Measurements from ENCODE around the gene GATA1. TPM values are rescaled to one million over a fixed set of nuclear protein-coding genes. Genes with fewer than 3 reads are reported as not detected.

GATA1 gene
- total RNA-seq, 1 experiment from 2014 or later, result not detected

- no peak overlapping the region for H3K27ac ChIP-seq
- no peak overlapping the region for H3K4me3 ChIP-seq
- no peaks in the 10 kb centered on the region for H3K36me3 ChIP-seq
- no peaks in the 10 kb centered on the region for H3K4me1 ChIP-seq (replicated peaks)
- no peaks in the 10 kb centered on the region for H3K9me3 ChIP-seq (replicated peaks)
- no peaks in the 10 kb centered on the region for H3K27me3 ChIP-seq (replicated peaks)
- no peak for DNase-seq (ENCODE audit: low read depth in 1 of 2, low spot score in 2 of 2)
These were observed 16.1 kb upstream of the GATA1 start for GRCh38 chrX:48770296-48770695.

DNA sequence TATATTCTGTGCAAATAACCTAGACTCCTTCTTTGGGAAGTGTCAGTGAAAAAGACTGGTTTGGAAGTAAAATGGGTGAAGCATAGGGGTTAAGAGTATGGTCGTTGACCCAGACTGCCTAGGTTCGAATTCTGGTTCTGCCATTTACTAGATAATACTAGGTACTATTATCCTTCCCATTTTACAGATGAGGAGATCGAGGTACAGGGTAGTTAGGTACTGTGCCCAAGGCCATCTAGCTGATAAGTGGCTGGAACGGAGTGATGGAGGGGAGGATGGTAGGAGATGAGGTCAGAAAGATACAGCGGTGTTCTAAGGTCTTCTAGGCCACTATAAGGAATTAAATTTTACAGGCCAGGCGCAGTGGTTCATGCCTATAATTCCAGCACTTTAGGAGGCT lies 13.8 kb upstream of the GATA1 start:
- H3K9me3 ChIP-seq (replicated peaks), result no peaks in the 10 kb centered on the region
- H3K4me1 ChIP-seq (replicated peaks), result no peaks in the 10 kb centered on the region
- no peaks in the 10 kb centered on the region for H3K27me3 ChIP-seq (replicated peaks)
- H3K36me3 ChIP-seq, result no peaks in the 10 kb centered on the region
- DNase-seq (ENCODE audit: low read depth in 1 of 2, low spot score in 2 of 2), result no peak
- no peak overlapping the region for H3K4me3 ChIP-seq
- H3K27ac ChIP-seq, result no peak overlapping the region

DNA sequence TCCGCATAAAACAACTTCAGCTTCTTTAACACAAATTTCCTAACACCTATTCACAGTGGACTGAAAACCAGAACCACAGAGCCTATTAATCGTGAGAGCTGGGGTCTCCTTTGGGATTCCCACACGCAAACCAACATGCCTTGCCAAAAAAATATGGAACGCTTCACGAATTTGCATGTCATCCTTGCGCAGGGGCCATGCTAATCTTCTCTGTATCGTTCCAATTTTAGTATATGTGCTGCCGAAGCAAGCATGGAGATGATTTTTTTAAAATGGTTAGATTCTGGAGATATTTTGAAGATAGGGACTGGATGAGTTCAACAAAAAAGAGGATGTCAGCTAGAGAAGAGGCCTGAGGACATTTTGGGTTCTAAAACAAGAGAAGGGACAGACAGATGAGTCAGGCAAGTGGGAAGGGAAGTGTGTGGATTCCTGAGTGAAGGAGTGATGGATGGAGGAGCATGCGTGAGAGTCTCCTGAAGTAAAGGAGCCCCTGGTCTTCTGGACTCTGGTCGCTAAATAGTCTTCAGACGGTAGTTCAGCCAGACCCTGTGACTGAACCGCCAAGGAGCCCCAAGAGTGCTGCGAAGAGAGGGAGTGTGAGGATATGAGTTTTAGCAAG lies 9.5 kb upstream of the GATA1 start:
- Histone ChIP-seq H3K4me3 (no peak overlapping the region), H3K9me3 (replicated peaks) (no peaks in the 10 kb centered on the region), H3K36me3 (no peaks in the 10 kb centered on the region), H3K4me1 (replicated peaks) (no peaks in the 10 kb centered on the region), H3K27me3 (replicated peaks) (no peaks in the 10 kb centered on the region), H3K27ac (no peak overlapping the region)
- no peak for DNase-seq (ENCODE audit: low read depth in 1 of 2, low spot score in 2 of 2)

GRCh38 chrX:48779399-48779798 lies 7.0 kb upstream of the GATA1 start:
- Histone ChIP-seq H3K27ac (no peak overlapping the region), H3K36me3 (no peaks in the 10 kb centered on the region), H3K4me3 (no peak overlapping the region), H3K4me1 (replicated peaks) (no peaks in the 10 kb centered on the region), H3K9me3 (replicated peaks) (no peaks in the 10 kb centered on the region), H3K27me3 (replicated peaks) (no peaks in the 10 kb centered on the region)
- DNase-seq (ENCODE audit: low read depth in 1 of 2, low spot score in 2 of 2), result no peak

GRCh38 chrX:48781705-48782104 lies 4.7 kb upstream of the GATA1 start:
- Histone ChIP-seq H3K4me1 (replicated peaks) (no peaks in the 10 kb centered on the region), H3K27ac (no peak overlapping the region), H3K27me3 (replicated peaks) (no peaks in the 10 kb centered on the region), H3K36me3 (no peaks in the 10 kb centered on the region), H3K9me3 (replicated peaks) (no peaks in the 10 kb centered on the region), H3K4me3 (no peak overlapping the region)
- DNase-seq (ENCODE audit: low read depth in 1 of 2, low spot score in 2 of 2), result no peak

- DNase-seq (ENCODE audit: low read depth in 1 of 2, low spot score in 2 of 2), result no peak
- H3K27ac ChIP-seq, result no peak overlapping the region
- no peaks in the 10 kb centered on the region for H3K27me3 ChIP-seq (replicated peaks)
- H3K9me3 ChIP-seq (replicated peaks), result no peaks in the 10 kb centered on the region
- no peaks in the 10 kb centered on the region for H3K36me3 ChIP-seq
- H3K4me3 ChIP-seq, result no peak overlapping the region
- H3K4me1 ChIP-seq (replicated peaks), result no peaks in the 10 kb centered on the region
These were observed 4.2 kb upstream of the GATA1 start for GRCh38 chrX:48782216-48782615.

DNA sequence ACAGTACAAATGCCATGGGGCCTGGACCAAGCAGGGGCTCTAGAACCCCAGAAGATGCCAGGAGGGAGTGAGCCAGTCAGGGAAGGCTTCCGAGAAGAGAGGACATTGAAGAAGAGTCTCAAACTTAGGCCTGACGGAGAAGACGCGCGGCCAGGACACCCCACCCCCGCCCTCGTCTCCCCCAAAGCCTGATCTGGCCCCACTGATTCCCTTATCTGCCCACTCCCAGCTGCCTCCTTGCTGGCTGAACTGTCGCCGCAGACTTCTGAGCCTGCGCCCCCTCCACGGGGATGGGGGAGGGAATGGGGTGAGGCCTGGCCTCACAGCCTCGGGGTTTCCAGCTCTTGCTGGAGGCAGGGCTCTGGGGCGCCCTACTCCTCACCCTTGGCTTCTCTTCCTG lies 3.6 kb upstream of the GATA1 start:
- DNase-seq (ENCODE audit: low read depth in 1 of 2, low spot score in 2 of 2), result no peak
- Histone ChIP-seq H3K27me3 (replicated peaks) (no peaks in the 10 kb centered on the region), H3K36me3 (no peaks in the 10 kb centered on the region), H3K4me1 (replicated peaks) (no peaks in the 10 kb centered on the region), H3K27ac (no peak overlapping the region), H3K9me3 (replicated peaks) (no peaks in the 10 kb centered on the region), H3K4me3 (no peak overlapping the region)

DNA sequence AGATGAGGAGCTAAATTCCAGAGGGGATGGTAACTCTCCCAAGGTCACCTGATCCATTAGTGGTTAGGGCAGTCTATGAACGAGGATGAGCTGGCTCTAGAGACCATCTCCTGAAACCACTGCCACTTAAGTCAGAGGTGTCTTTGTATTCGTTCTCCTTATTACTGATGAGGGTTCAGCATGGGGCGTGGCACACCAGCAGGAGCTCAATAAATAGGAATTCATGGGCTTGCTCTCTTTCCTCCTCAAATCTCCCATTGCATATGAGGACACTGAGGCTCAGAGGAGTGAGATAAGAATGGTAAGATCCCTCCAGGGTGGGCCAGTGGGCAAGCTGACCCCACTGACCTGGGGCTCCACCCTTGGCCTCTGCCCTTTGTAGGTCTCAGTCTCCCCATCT lies 1.7 kb upstream of the GATA1 start:
- no peak for DNase-seq (ENCODE audit: low read depth in 1 of 2, low spot score in 2 of 2)
- Histone ChIP-seq H3K27ac (no peak overlapping the region), H3K4me1 (replicated peaks) (no peaks in the 10 kb centered on the region), H3K27me3 (replicated peaks) (no peaks in the 10 kb centered on the region), H3K4me3 (no peak overlapping the region), H3K36me3 (no peaks in the 10 kb centered on the region), H3K9me3 (replicated peaks) (no peaks in the 10 kb centered on the region)

- no peak for DNase-seq (ENCODE audit: low read depth in 1 of 2, low spot score in 2 of 2)
- Histone ChIP-seq H3K27me3 (replicated peaks) (no peaks in the 10 kb centered on the region), H3K9me3 (replicated peaks) (no peaks in the 10 kb centered on the region), H3K4me1 (replicated peaks) (no peaks in the 10 kb centered on the region), H3K4me3 (no peak overlapping the region), H3K27ac (no peak overlapping the region), H3K36me3 (no peaks in the 10 kb centered on the region)
These were observed 1.2 kb upstream of the GATA1 start for GRCh38 chrX:48785186-48785539.

DNA sequence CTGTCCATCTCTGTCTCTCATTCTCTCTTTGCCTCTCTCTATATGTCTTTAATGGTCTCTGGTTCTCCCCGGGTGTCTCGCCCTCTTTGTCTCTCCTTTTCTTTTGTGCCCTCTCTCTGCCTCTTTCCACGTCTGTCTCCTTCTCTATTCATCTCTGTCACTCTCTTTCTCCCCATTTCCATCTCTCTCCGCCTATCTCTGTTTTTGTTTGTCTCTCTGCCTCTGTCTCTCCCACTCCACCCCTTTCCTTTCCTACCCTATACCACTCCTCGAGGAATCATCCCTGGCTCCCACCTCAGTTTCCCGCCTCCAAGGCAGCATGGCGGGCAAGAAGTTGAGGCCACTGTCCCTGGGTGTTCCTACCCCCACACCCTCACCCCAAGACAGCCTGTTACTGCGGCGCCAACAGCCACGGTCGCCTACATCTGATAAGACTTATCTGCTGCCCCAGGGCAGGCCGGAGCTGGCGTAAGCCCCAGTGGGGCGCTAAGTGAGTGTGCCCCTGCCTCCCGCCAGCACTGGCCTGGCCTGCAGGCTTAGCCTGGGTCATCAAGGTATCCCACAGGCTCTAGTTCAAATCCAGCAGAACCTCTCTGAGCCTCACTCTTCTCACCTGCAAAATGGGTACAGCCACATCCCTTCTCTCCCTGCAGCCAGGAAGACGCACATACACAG lies 713 bp upstream of the GATA1 start:
- Histone ChIP-seq H3K4me3 (no peak overlapping the region), H3K36me3 (no peaks in the 10 kb centered on the region), H3K9me3 (replicated peaks) (no peaks in the 10 kb centered on the region), H3K27ac (no peak overlapping the region), H3K27me3 (replicated peaks) (no peaks in the 10 kb centered on the region), H3K4me1 (replicated peaks) (no peaks in the 10 kb centered on the region)
- DNase-seq (ENCODE audit: low read depth in 1 of 2, low spot score in 2 of 2), result no peak

DNA sequence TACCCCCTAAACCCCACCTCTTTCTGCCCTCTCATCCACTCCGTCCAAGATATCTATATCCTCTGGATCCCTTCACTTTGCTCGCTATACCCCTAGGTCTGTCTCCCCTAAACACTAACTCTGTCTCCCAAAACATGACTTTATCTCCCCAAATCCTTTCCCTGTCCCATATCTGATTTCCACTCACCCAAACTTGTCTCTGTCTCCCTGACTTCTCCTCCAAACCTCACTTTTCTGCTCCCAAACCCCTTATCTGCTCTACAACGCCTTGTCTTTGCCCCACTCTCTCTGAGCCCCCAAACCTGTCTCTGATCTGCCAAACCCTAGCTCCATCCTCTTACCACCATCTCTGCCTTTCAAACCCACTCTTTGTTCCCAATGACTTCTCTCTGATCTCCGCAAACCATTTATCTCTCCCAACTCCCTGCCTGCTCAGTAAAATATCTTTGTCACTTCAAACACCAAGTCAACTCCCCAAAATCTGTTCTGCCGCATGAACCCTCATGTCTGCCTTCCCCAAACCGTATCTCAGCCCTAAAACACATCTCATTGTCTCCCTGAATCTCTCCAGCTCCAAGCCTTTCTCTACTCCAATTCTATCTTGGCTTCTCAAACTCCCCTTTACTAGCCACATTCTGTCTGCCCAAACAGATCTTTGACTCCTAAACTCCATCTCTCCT lies 575 bp downstream of the GATA1 start:
- no peak overlapping the region for H3K4me3 ChIP-seq
- no peaks in the 10 kb centered on the region for H3K27me3 ChIP-seq (replicated peaks)
- no peaks in the 10 kb centered on the region for H3K36me3 ChIP-seq
- H3K4me1 ChIP-seq (replicated peaks), result no peaks in the 10 kb centered on the region
- no peak for DNase-seq (ENCODE audit: low read depth in 1 of 2, low spot score in 2 of 2)
- H3K9me3 ChIP-seq (replicated peaks), result no peaks in the 10 kb centered on the region
- no peak overlapping the region for H3K27ac ChIP-seq

DNA sequence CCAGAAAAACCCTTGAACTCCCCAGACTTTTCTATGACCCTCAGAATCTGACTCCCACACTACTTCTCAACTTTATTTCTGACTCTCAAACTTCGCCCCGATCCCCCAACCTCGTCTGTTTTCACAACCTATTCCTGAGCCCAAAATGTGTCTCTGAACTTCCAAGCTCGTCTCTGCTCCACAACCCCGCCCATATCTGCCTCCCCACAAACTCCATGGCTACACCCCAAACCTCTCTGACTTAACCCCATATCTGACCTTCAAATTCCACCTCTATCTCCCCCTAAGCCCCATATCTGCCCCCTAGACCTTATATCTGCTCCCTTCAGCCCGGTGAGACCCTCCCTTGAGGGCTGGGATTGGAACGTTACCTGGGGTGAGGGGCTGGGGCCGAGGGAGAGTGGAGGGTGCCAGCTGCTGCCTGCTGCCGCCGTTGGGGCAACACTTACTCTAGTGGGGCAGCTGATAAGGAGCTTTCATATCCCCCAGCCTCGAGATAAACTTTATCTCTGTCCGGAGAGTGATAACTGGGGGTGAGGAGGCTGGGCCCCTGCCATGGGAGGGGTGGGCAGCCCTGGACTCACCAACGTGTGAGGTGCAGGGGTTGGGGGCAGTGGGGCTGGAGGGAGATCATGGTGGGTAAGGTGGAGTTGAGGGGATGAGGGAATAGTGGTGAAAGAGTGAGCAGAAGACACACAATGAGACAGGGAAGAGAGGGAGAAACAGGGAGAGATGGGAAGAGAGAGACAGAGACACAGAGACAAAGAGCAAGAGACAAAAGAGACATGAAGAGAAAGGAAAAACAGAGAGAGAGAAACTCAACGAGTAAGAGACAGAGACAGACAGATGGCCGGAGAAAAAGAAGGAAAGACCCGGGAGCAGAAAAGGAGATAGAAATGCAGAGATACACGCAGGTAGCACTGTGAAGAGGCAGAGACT lies 1.4 kb downstream of the GATA1 start:
- H3K27ac ChIP-seq, result no peak overlapping the region
- H3K27me3 ChIP-seq (replicated peaks), result no peaks in the 10 kb centered on the region
- H3K4me3 ChIP-seq, result no peak overlapping the region
- H3K9me3 ChIP-seq (replicated peaks), result no peaks in the 10 kb centered on the region
- no peak for DNase-seq (ENCODE audit: low read depth in 1 of 2, low spot score in 2 of 2)
- no peaks in the 10 kb centered on the region for H3K4me1 ChIP-seq (replicated peaks)
- no peaks in the 10 kb centered on the region for H3K36me3 ChIP-seq

DNA sequence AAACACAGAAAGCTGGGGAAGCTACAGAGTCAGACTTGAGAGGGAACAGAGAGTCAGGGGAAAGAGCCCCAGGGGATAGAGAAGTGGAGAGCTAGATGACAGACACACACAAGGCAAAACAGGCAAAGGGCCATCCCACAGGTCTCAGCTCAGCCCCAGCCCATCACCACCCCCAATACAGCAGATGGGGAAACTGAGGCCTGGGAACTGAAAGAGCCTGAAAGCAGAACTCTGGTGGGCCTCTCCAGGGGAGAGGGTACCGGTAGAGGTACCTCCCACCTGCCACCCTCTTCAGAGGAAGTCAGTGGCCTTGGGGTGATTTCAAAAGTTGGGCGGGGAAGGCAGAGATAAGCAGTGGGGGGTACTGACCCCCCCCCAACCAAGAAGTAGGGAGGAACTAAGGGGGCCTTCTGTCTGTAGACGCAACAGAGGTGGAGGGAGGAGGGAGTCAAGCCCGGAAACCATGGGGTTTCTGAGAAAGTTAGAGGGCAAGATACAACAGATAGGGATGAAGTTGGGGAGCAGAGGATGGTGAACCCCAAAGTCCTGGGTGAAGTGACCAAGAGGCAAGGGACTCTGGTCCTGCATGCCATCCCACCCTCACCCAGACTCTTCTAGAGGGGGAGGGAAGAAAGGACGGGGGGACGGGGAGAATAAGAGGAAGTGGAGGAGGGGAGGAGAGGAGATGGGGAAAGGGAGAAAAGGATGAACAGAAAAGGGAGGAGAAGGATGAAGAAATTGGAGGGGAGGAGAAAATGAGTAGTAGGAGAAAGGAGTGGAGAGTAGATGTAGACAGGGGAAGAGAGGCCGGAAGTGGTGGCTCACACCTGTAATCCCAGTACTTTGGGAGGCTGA lies 3.2 kb downstream of the GATA1 start:
- Histone ChIP-seq H3K4me1 (replicated peaks) (peaks cover 4% of the 10 kb centered on the region), H3K36me3 (no peaks in the 10 kb centered on the region), H3K27me3 (replicated peaks) (no peaks in the 10 kb centered on the region), H3K27ac (no peak overlapping the region), H3K4me3 (no peak overlapping the region), H3K9me3 (replicated peaks) (no peaks in the 10 kb centered on the region)
- DNase-seq (ENCODE audit: low read depth in 1 of 2, low spot score in 2 of 2), result no peak
